GM19023 (cell line): ENCODE results near the gene MICALL2.
A peak's percentile ranks its signal among the peaks of the same experiment; 100 is the strongest.

ENCODE experiments used
- ATAC-seq: cut with Tn5 transposase; IDR thresholded peaks from one replicate; pipeline ENCODE4 v1.9.1; 2021; ENCODE audit warnings: mild to moderate bottlenecking, moderate library complexity; ENCODE audit not compliant: unreplicated experiment

The MICALL2 gene

GRCh38 chr7:1458683-1459511 lies at the start of gene MICALL2:
Gene MICALL2 (minus strand): TSS chr7:1459470. CDS start chr7:1459326, 144 bp downstream.
- peak; percentile 18 for ATAC-seq

GRCh38 chr7:1508277-1508758 lies 49.0 kb upstream of the MICALL2 start:
- ATAC-seq, result no peak

GRCh38 chr7:1505731-1506550 lies 46.7 kb upstream of the MICALL2 start:
- no peak for ATAC-seq

- ATAC-seq, result peak; percentile 80
These were observed 44.8 kb upstream of the MICALL2 start, which contains the start of gene INTS1 for GRCh38 chr7:1503816-1504775. Gene INTS1 (minus strand): TSS chr7:1504389. CDS start chr7:1503960, 429 bp downstream.

GRCh38 chr7:1503390-1503789 lies 44.1 kb upstream of the MICALL2 start:
- ATAC-seq, result no peak

GRCh38 chr7:1502845-1503244 lies 43.6 kb upstream of the MICALL2 start:
- ATAC-seq, result no peak

- no peak for ATAC-seq
These were observed 42.4 kb upstream of the MICALL2 start for GRCh38 chr7:1501487-1502270.

GRCh38 chr7:1500064-1500807 lies 41.0 kb upstream of the MICALL2 start:
- ATAC-seq, result no peak

- ATAC-seq, result no peak
These were observed 40.2 kb upstream of the MICALL2 start for GRCh38 chr7:1499367-1500029.

- ATAC-seq, result no peak
These were observed 39.4 kb upstream of the MICALL2 start for GRCh38 chr7:1498370-1499305.

- no peak for ATAC-seq
These were observed 38.1 kb upstream of the MICALL2 start for GRCh38 chr7:1497293-1497927.

GRCh38 chr7:1496531-1497292 lies 37.4 kb upstream of the MICALL2 start:
- ATAC-seq, result no peak

GRCh38 chr7:1495564-1496242 lies 36.4 kb upstream of the MICALL2 start:
- ATAC-seq, result no peak

GRCh38 chr7:1494866-1495563 lies 35.7 kb upstream of the MICALL2 start:
- ATAC-seq, result no peak

GRCh38 chr7:1494447-1494846 lies 35.2 kb upstream of the MICALL2 start:
- no peak for ATAC-seq
